EH (cell line): ENCODE results near the gene TMEM59L.

ENCODE experiments used
- DNase-seq: peaks from one replicate; pipeline ENCODE4 v3.0.0-alpha.2; 2015; ENCODE audit warnings: low read depth

TMEM59L gene

GRCh38 chr19:18608805-18609716, 3.6 kb upstream of the TMEM59L start:
- no peak for DNase-seq

GRCh38 chr19:18609717-18610051, 3.0 kb upstream of the TMEM59L start:
- DNase-seq: no peak

GRCh38 chr19:18610245-18610555, 2.5 kb upstream of the TMEM59L start:
- no peak for DNase-seq

DNA sequence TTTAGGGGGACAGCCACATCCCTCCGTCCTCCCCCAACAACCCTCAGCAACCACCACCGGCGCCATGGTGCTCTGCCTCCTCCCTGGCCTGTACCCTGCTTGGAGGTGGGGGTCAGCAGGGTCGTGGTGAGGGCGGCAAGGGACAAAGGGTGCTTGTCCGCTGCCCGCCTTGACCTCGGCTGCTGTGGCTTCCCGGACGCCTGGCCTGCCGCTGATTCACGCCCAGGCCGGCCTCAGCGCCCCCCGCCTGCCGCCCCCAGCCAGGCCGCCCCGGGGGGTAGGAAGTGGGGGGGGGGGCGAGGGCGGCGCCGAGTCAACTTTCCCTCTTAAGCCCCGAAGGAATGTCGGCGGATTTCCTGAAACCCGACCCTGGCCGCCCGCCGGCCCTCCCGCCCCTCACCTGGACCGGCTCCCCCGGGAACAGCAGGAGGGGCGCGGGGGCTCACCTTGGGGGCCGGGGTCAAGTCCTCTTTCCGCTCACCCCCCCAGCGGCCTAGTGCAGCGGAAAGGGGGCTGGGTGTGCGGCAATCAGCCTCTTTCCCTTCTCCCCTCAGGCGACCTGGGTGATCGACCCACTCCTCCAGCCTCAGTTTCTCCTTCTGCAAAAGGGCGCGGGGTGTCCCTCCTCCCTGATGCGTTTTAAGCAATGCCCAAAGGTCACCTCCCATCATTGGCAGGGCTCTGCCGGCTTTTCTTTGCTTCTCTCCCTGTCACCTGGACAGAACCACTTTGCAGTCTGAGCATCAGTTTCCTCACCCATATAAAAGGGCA, 1.9 kb upstream of the TMEM59L start:
- no peak for DNase-seq

DNA sequence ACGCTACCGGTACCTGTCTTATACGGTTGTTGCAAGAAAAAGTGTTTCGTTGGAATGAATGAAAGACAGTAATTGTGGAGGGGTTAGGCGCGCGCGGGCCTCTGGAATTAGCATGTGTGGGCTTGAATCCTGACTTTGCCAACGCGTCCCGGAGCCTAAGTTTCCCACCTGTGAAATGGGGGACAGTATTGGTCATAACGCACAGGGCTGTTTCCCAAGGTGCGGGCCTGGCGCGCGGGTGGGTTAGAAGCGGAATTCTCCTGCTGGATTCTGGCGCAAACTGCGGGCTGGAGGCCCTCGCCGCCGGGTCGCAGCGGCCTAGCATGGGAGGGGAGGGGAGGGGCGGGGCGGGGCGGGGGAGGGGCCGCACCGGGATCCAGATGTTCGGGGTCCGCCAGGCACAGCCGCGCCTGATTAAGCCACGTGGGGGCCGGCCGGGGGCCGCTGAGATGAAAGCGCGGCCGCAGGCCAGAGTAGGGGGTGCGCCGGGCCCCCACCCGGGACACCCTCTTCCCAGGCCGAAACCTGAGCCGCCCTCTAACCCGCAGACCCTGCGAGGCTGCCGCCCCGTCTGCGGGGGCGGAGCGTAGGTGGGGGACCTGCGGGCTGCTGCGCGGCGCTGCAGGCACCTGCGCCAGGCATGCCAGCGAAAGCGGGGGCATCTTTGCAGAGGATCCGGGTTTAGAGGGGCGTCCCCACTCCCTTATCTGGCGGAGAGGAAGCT, 1.2 kb upstream of the TMEM59L start:
- DNase-seq: no peak

- no peak for DNase-seq
These were observed 459 bp upstream of the TMEM59L start for GRCh38 chr19:18612051-18612771.

- no peak for DNase-seq
These were observed 1.0 kb downstream of the TMEM59L start for GRCh38 chr19:18613589-18614234.

GRCh38 chr19:18616023-18616422, 3.4 kb downstream of the TMEM59L start:
- no peak for DNase-seq

DNA sequence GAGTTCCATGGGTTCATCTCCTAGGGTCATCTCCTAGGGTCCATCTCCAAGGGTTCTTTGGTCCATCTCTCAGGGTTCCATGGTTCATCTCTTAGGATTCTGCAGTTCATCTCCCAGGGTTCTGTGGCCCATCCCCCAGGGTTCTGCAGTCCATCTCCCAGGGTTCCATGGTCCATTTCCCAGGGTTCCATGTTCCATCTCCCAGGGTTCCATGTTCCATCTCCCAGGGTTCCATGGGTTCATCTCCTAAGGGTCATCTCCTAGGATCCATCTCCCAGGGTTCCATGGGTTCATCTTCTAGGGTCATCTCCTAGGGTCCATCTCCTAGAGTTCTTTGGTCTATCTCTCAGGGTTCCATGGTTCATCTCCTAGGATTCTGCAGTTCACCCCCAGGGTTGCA, 4.9 kb downstream of the TMEM59L start:
- no peak for DNase-seq

GRCh38 chr19:18618236-18618635, 5.6 kb downstream of the TMEM59L start:
- DNase-seq: no peak

DNA sequence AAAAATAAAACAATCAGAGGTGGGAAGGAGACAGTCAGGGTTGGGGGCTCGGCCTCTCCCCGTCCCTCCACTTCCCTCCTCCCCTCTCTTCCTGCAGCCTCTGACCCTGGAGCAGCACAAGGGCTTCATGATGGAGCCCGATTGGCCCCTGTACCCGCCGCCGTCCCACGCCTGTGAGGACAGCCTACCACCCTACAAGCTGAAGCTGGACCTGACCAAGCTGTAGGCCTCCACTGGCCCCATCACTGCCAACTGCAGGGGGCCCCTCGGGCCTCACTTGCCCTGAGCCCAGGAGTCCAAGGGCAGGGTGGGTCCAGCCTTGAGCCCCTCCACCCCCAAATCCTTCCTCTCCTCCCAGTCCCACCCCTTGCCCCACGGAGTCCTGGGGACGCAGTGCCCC, 7.6 kb downstream of the TMEM59L start:
- DNase-seq: no peak

DNA sequence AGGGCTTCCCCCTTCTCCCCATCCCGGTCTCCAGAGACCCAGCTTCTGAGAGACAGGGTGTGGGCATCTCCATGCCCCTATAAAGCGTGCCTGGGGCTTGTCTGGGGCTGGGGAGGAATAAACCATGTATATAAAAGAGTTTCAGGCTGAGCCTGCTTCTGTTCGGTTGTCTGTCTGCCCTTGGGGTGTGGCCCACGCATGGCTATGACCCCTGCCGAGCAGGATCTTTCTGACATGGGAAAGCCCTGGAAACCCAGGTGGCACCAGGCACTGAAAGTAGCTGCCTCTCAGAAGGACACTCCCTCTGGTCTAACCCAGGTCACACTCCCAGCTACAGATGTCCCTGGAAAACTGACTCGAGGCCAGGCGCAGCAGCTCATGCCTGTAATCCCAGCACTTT, 8.2 kb downstream of the TMEM59L start:
- no peak for DNase-seq

- peak; percentile 29 for DNase-seq
These were observed 14.2 kb downstream of the TMEM59L start for GRCh38 chr19:18626906-18627305.

DNA sequence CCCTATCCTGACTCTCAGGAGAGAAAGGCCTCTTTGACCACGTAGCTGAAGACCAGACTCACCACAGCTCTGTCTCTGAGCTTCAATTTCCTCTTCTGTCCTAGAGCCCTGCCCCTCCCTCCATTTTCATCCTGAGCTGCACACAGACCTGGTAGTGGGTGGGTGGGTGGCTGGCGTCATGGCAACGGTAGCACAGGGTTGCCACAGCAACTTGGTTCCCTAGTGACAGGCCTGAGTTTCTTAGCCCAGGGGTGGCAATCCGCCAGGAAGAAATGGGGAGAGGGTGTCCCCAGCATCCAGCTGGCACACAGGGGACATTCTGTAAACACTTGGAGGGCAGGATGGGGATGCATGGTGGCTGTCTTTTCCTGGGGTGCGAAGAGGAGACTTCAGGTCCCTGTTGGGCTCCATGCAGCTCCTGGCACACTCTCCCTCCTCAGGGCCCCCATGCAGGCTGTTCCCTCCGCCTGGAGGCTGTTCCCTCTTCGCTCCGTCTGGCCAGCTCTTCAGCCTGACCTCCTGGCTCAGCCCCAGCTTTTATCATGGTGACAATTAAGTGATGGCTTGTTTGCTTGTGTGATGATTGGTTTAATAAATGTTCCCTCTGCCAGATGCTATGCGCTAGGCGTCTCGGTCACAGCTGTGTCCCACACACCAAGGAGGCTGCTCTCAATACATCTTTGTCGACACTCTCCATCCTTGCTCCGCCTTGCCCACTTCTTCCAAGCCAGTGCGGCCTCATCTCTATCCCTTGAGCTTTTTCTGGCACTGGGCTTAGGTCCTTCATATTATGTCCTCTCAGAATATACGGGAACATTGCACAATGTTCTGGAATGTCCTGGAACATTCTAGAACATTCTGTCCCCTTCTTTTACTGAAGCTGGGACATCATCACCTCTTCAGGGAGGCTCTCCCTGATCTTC, 16.8 kb downstream of the TMEM59L start:
- DNase-seq: no peak

- no peak for DNase-seq
These were observed 20.7 kb downstream of the TMEM59L start for GRCh38 chr19:18633321-18633720.

DNA sequence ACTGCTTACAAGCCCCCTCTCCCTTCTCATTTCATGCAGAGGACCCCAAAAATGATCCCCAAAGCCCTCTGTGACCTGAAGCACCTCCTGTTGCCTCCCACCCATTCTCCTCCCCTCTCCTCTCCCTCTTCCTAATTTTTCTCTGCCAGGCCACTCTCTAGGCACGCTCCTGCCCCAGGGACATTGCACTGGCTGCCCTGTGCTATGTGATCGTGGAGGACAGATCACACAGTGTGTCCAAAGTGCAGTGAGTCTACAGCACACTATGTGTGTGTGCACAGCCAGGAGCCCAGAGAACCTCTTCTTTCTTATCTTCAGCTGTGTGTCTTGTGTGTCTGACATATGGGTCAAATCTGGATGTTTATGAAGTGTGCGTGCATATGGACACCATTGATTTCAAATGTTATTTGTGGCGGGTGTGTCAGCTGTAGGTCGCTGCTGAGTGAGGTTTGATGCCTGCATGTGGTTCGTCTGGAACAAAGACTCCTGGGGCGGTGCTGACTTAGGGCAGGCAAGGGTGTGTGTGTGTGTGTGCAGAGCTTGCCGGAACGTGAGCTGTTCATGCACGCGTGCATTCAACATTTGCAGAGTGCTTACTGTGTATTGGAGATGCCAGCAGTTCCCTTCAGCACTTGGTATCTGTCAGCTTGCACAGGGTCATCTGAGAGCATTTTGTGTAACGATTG, 22.1 kb downstream of the TMEM59L start:
- peak; percentile 34 for DNase-seq

GRCh38 chr19:18635831-18636182, 23.1 kb downstream of the TMEM59L start:
- no peak for DNase-seq

DNA sequence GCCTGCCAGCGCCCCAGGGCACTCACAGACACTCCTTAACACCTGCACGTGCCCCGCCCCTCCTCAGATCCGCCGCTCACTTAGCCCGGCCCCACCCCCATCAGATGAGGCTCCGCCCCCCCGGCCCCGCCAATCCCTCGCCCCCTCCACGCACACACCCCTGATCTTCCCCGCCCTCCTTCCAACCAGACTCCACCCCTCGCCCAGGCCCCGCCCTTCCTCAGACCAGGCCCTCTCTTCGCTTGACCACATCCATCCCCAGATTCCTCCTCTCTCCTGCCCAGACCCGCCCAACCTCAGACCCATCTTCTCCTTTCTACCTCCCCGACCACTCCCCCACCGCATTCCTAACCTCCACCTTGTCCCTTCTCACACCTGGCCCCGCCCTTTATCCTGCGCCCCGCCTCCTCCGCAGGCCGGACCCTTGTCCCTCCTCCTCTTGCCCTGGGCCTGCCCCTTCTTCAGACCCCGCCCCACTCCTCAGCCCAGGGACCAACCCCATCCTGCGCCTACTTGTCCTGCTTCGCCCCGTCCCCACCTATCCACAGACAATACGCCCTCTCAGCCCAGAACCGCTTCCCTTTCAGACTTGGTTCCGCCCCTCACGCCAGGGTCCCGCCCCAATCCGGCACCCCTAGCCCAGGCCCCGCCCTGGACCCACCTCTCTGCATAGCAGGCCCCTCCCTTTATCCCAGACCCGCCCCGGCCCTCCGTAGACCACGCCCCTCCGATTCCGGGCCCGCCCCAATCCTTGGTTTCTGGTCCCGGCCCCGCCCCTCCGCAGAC, 23.7 kb downstream of the TMEM59L start:
- peak; percentile 95 for DNase-seq

- DNase-seq: no peak
These were observed 24.4 kb downstream of the TMEM59L start, which contains the start of gene KLHL26 for GRCh38 chr19:18636969-18637629. Gene KLHL26, plus strand, starts transcription at chr19:18637028. Its CDS starts 27 bp downstream, at chr19:18637055.
